Endothelial cell of umbilical vein (primary cell): ENCODE data around the gene GIMAP8.

Source experiments
- CTCF ChIP-seq, 2 donors: IDR thresholded peaks; 1 replicate in 1 of 2; 2 replicates in 1 of 2; pipeline ENCODE4 v1.5.1; 2011; ENCODE audit warnings: low read length in 2 of 2, mild to moderate bottlenecking in 2 of 2, moderate library complexity in 2 of 2, control low read depth in 1 of 2, inconsistent platforms in 1 of 2, low read depth in 1 of 2; ENCODE audit not compliant: insufficient read depth in 1 of 2; ENCODE audit errors: extremely low read depth in 1 of 2
- MYC ChIP-seq: IDR thresholded peaks from one replicate; pipeline ENCODE4 v1.6.1; 2011; ENCODE audit warnings: mild to moderate bottlenecking, low read depth, low read length
- POLR2AphosphoS5 ChIP-seq: IDR thresholded peaks from 2 replicates; pipeline ENCODE4 v1.6.1; 2012; ENCODE audit warnings: low read depth, mild to moderate bottlenecking, control low read depth, low read length, moderate library complexity; ENCODE audit not compliant: insufficient read depth
- TF ChIP-seq, protein P1 (sequence below): IDR thresholded peaks from 2 replicates; pipeline ENCODE4 v1.6.1; 2011; ENCODE audit not compliant: insufficient read depth, insufficient read length

DNA sequence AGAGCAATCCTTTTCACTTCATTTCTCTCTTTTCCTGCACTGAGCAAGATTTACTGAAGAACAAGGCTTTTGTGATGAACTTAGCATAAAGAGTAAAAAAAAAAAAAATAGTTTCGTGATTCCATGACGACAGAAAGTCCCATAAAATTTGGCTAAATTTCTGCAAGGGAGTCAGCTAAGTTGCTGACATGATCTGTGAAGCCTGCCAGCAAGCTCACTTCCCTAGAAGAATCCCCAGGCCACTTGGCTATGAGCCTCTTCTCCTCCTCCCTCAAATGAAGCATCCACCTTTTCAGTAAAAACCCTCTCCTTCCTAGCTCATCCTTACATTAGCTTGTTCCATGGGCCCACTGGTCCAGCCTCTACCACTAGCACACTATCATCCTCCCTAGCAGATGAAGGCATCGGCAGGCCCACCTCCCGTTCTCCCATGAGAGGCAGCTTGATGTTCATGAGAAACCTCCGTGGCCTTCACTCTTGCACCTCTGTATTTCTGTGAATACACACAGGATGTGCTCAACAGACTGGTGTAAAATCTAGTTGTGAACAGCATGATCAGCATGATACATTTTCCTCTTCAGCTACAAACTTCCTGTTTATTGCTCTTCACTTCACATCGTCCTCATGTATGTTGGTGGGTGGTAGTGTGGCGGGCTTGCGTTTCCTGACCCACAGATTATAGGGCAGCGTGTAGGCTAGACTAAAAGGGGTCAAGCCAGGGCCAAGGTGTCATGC is 30.9 kb downstream of the GIMAP8 start:
- TF ChIP-seq CTCF (IDR thresholded peaks at IDR 0.05; ENCODE audit: extremely low read depth in 1 of 2, insufficient read depth in 1 of 2, low read depth in 1 of 2, low read length in 2 of 2) (no peak), MYC (no peak), POLR2AphosphoS5 (no peak)
- TF ChIP-seq, protein P1, sequence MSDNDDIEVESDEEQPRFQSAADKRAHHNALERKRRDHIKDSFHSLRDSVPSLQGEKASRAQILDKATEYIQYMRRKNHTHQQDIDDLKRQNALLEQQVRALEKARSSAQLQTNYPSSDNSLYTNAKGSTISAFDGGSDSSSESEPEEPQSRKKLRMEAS, result no peak
